ENCODE results near the gene ICAM2. TPM values are rescaled to one million over a fixed set of nuclear protein-coding genes. Genes with fewer than 3 reads are reported as not detected.

The ICAM2 gene
- total and polyA plus RNA-seq, 2 donors (not counting 1 experiment from before 2014, with no cell fraction given), result 48.7 to 149 TPM

DNA sequence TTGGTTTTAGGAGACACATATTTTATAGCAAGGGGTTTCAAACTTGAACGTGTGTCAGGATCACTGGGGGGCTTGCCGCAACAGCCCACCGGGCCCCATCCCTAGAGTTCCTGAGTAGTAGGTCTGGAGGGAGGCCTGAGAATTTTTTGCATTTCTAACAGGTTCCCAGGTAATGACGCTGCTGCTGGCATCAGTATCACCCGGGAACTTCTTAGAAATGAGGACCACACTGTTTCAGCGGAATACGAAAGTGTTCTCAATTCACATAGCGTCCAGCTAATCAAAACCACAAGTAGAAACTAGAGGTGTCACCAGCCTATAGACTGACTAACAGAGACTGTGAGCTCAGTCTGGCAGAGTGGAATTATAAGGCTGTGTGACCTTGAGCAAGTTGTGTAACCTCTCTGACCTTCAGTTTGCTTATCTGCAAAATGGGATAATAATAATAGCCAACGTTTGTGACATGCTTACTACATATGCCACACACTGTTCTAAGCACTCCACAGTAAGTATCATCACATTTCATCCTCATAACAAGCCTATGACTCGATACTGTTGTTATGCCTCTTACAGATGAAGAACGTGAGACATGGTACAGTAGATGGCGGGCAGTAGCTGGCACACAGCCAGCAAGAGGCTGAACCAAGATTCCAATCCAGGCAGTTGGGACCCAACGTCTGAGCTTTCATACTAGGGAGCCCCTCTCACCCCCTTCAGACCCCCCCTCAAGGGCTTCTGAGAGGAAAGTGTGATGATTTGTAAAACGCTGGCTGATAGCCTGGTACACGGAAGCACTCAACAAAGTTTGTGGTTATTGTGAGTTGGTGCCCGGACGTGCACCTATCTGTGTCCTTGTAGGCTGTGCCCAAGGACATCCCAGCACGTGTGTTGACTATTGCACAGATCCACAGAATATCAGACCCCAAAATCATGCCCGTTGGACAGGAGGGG is 4.6 kb upstream of the ICAM2 start:
- Histone ChIP-seq H3K4me2 (replicated peaks; ENCODE audit: low read depth, low read length, poor library complexity, severe bottlenecking) (peak overlapping the region; percentile 88), H3K9me3 (ENCODE audit: control extremely low read depth in 1 of 3, control insufficient read depth in 2 of 3, insufficient read depth in 1 of 3, low read length in 2 of 3) (no peaks in the 10 kb centered on the region), H3K36me3 (replicated peaks in 1 of 2; ENCODE audit: control extremely low read depth in 1 of 2, control insufficient read depth in 1 of 2, extremely low read depth in 1 of 2, insufficient read depth in 2 of 2, low read length in 1 of 2) (no peaks in the 10 kb centered on the region), H3K4me3 (ENCODE audit: control extremely low read depth in 1 of 5, extremely low read depth in 1 of 5, insufficient read depth in 1 of 5, low read depth in 2 of 5, low read length in 4 of 5) (no peak overlapping the region), H3K27ac (ENCODE audit: low read length in 2 of 2) (peak overlapping the region; percentile 52 to 67), H3K79me2 (ENCODE audit: control insufficient read depth, insufficient read depth, low read length) (no peaks in the 10 kb centered on the region), H2AFZ (ENCODE audit: insufficient read depth, low read depth, low read length, poor library complexity, severe bottlenecking) (peak overlapping the region; percentile 95), H3K27me3 (replicated peaks in 1 of 4; ENCODE audit: control extremely low read depth in 1 of 4, control insufficient read depth in 3 of 4, insufficient read depth in 4 of 4, low read length in 3 of 4) (no peaks in the 10 kb centered on the region), H3K9ac (ENCODE audit: low read length) (no peak overlapping the region), H4K20me1 (ENCODE audit: control insufficient read depth, insufficient read depth, low read length, poor library complexity, severe bottlenecking) (no peaks in the 10 kb centered on the region), H3K4me1 (ENCODE audit: control insufficient read depth in 2 of 2, insufficient read depth in 2 of 2, low read length in 2 of 2) (peaks cover 27 to 32% of the 10 kb centered on the region in 2 donors)
- Mint-ChIP-seq H3K27me3 (no peaks in the 10 kb centered on the region), H3K4me3 (peak overlapping the region; percentile 80), H3K4me1 (peaks cover 43% of the 10 kb centered on the region), H3K27ac (peak overlapping the region; percentile 57), H3K9me3 (ENCODE audit: insufficient read depth) (no peaks in the 10 kb centered on the region)
- whole genome bisulfite sequencing (ENCODE audit: insufficient coverage), result 93% methylated on average over 8 of the region's 19 CpGs
- TF ChIP-seq, protein P1, sequence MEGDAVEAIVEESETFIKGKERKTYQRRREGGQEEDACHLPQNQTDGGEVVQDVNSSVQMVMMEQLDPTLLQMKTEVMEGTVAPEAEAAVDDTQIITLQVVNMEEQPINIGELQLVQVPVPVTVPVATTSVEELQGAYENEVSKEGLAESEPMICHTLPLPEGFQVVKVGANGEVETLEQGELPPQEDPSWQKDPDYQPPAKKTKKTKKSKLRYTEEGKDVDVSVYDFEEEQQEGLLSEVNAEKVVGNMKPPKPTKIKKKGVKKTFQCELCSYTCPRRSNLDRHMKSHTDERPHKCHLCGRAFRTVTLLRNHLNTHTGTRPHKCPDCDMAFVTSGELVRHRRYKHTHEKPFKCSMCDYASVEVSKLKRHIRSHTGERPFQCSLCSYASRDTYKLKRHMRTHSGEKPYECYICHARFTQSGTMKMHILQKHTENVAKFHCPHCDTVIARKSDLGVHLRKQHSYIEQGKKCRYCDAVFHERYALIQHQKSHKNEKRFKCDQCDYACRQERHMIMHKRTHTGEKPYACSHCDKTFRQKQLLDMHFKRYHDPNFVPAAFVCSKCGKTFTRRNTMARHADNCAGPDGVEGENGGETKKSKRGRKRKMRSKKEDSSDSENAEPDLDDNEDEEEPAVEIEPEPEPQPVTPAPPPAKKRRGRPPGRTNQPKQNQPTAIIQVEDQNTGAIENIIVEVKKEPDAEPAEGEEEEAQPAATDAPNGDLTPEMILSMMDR (IDR thresholded peaks at IDR 0.05), result no peak
- no peak for TF ChIP-seq EZH2 (IDR thresholded peaks at IDR 0.05; ENCODE audit: borderline replicate concordance, insufficient read depth, low read depth, low read length, poor library complexity, severe bottlenecking)
- intact Hi-C loops (cut with micrococcal nuclease), result loop anchor here (1.0 to 5.0 kb wide), 6 partner anchors 35 to 392 kb away; partner anchors contain the start of genes CCDC47, CD79B and DDX42
- ChIA-PET CTCF (interaction anchor here (0.6 to 13.0 kb wide), 40 partner anchors 8 to 395 kb away, joined by 3 to 655 read pairs (median 6); partner anchors contain the start of genes CD79B, CSHL1, ERN1 and GH1), POLR2A (interaction anchor here (0.9 to 1.9 kb wide), 6 partner anchors 71 to 106 kb away, joined by 3 to 7 read pairs (median 5); no protein-coding TSS in a partner anchor)
- DNase-seq, result no peak
- ATAC-seq (ENCODE audit: low read depth), result no peak
